HG03045 (cell line): ENCODE measurements around the gene MROH8.

Experiments used
- ATAC-seq: cut with Tn5 transposase; IDR thresholded peaks from one replicate; pipeline ENCODE4 v1.9.1; 2021; ENCODE audit warnings: mild to moderate bottlenecking, moderate library complexity; ENCODE audit not compliant: unreplicated experiment

MROH8 gene

GRCh38 chr20:37200376-37200775, 21.0 kb upstream of the MROH8 start:
- ATAC-seq = no peak

DNA sequence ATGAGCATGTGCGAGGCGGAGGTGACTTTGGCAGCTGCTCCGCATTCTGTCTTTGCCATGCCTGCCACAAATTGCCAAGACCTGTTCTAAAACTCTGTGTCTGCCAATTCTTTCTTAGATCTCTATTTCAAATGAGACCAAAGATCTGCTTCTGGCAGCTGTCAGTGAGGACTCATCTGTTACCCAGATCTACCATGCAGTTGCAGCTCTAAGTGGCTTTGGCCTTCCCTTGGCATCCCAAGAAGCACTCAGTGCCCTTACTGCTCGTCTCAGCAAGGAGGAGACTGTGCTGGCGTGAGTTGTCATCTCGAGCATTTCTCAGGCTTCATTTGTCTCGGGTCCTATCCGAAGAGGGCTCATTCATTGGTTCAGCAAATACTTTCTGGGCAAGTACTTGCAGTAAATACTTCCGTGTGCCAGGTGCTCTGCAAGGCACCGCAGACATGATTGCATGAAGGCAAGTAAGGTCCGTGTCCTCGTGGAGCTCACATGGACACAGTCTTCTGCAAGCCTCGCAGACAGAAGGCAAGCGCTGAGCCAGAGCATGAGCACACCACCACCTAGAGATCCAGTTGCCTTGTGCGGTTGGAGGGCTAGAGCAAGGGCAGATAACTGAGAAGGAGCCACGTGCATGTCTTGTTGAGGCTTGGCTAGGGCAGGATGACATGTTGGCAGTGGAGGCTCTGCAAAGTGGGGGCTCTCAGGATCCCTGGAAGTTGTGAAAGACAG, 19.7 kb upstream of the MROH8 start:
- ATAC-seq = no peak

- ATAC-seq = no peak
These were observed 15.5 kb upstream of the MROH8 start for GRCh38 chr20:37194621-37195417.

GRCh38 chr20:37193821-37194220, 14.5 kb upstream of the MROH8 start:
- ATAC-seq = no peak

- ATAC-seq = no peak
These were observed 13.9 kb upstream of the MROH8 start for GRCh38 chr20:37193226-37193625.

DNA sequence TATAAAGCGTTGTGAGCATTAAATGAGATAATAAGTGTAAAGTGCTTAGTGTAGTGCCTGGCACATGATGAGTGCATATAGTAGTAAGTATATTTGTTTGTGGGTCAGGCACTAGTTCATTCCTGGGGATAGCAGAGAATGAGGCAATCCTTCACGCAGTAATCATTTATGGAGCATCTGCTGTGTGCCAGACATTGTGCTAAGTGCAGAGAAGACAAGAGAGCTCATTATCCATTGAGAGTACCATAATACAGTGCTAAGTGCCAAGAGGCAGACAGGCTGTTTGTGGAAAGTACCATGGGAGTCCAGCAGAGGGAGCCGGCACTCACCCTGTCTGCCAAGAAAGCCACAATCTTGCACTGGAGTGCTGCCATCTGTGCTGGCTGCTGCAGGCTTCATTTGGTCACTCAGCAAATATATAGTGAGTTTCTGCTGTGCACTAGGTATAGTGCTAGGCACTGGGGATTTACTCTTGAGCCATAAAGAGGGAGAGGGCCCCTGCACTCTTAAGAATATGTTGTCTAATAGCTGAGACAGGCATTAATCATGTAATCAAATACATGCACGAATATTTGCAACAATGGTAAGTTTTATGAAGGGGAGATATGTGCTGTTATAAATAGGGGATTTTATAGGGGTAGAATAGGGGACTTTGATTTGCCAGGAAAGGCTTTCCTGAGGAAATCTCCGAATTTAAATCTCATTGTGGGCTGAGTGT, 12.9 kb upstream of the MROH8 start:
- peak; percentile 54 for ATAC-seq

GRCh38 chr20:37190354-37191112, 11.2 kb upstream of the MROH8 start:
- no peak for ATAC-seq

DNA sequence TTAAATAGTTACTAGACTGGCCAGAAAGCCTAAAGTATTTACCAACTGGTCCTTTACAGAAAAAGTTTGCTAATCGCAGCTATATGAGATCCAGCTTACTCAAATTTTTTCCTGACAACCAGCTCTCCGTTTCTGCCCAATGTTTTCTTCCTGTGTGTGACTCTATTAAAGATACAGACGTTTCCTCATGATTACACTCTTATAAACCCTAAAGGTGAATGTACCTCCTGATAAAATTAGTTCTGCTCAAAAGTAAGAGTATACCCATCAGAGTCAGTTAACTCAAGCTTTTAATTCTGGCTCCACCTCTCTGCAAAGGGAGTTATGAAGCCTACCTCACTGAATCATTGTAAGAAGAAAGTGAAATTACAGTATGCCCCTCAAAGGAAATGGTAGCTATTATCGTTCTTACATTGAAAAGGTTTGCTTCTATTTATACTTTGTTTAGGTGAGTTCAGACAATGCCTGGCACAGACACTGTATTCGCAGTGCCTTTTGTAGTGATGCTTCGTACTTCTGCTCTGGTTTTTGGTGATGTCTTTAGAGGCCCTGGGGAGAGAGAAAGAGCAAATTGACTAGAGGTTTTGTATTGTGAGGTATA, 10.2 kb upstream of the MROH8 start:
- ATAC-seq = no peak

GRCh38 chr20:37188787-37189186, 9.4 kb upstream of the MROH8 start:
- no peak for ATAC-seq

- ATAC-seq = no peak
These were observed 6.3 kb upstream of the MROH8 start for GRCh38 chr20:37185686-37186085.

GRCh38 chr20:37179683-37180524, 556 bp upstream of the MROH8 start:
- no peak for ATAC-seq

- no peak for ATAC-seq
These were observed 6.5 kb downstream of the MROH8 start for GRCh38 chr20:37172836-37173235.

GRCh38 chr20:37166867-37167266, 12.5 kb downstream of the MROH8 start:
- no peak for ATAC-seq

DNA sequence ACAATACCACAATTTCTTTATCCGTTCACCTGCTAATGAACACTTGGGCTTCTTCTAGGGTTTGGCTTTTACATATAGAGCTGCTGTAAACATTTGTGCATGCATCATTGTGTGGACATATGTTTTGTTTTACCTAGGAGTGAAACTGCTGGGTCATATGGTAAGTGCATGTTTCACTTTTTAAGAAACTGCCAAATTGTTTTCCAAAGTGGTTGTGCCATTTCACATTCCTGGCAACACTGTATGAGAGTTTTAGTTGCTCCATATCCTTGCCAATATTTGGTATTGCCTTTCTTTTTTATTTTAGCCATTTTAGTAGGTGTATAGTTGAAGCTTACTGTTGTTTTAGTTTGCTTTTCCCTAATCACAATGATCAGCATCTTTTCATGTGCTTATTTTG, 14.3 kb downstream of the MROH8 start:
- ATAC-seq = no peak

- ATAC-seq = no peak
These were observed 15.4 kb downstream of the MROH8 start for GRCh38 chr20:37163832-37164554.

DNA sequence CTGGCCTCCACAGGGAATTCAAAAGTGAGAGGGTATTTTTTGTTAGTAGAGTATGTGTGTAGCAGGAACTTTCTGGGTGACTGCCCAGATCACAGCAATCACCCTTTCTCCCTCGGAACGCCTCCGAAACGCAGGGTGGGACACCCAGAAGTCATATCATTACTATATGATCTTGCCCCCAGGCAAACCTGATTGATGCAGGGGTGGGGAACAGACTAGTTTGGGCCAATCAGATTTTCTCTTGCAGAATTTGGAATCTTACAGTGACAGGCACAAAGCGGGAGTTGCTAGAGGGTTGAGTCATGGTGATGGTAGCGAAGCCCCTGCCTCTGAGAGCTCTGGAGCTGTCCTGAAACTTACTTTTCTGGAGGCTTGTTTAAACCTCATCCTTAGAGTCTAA, 16.7 kb downstream of the MROH8 start:
- ATAC-seq = no peak

DNA sequence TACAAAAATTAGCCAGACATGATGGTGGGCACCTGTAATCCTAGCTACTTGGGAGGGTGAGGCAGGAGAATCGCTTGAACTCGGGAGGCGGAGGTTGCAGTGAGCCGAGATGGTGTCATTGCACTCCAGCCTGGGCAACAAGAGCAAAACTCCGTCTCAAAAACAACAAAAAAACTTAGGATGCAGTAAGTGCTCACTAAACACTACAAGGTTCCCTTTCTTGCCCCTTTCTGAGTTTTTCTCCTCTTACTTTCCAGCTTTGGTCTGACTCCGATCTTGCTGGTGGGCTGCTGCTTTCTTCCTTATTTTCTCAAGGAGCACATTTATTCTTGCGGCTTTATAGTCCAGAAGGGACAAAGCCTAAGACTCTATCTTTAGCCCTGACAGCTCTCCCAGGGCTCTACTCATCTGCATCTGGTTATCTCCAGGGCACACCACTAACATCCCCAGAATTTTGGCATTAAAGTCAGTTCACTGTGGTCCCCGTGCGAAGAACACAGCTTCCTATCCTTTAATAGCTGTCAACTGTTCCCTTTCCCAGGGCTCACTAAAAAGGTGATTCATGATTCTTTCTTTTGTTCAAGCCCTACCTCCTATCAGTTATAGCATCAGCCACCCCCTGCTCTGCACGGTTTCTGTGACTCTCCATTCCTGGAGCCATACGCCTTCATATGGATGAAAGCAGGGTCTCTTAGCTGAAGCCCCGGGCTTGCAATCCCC, 17.4 kb downstream of the MROH8 start:
- ATAC-seq = no peak

GRCh38 chr20:37160683-37161082, 18.7 kb downstream of the MROH8 start:
- no peak for ATAC-seq
